H9 (cell line): ENCODE measurements around the gene ASB18. TPM values are rescaled to one million over a fixed set of nuclear protein-coding genes. Genes with fewer than 3 reads are reported as not detected.

ENCODE experiments used
- DNase-seq: peaks from one replicate; pipeline ENCODE4 v3.0.0-alpha.2; 2017
- H2AFZ ChIP-seq: one replicate; pipeline ENCODE4 v1.6.1; 2013; ENCODE audit warnings: mild to moderate bottlenecking, low read length, control low read depth, moderate library complexity
- H2AK5ac ChIP-seq: 2 replicates; pipeline ENCODE4 v1.6.1; 2013; ENCODE audit warnings: low read length, control low read depth, mixed read lengths; ENCODE audit not compliant: insufficient read length
- H2BK120ac ChIP-seq: one replicate; pipeline ENCODE4 v1.6.1; 2013; ENCODE audit warnings: low read depth, mild to moderate bottlenecking, low read length, control low read depth, inconsistent platforms; ENCODE audit not compliant: poor library complexity, severe bottlenecking
- H2BK12ac ChIP-seq: 2 replicates; pipeline ENCODE4 v1.6.1; 2013; ENCODE audit warnings: low read length, control low read depth, mixed read lengths, low read depth; ENCODE audit not compliant: insufficient read length
- H2BK15ac ChIP-seq: 2 replicates; pipeline ENCODE4 v1.6.1; 2013; ENCODE audit warnings: low read depth, low read length, control low read depth
- H2BK20ac ChIP-seq: one replicate; pipeline ENCODE4 v1.6.1; 2013; ENCODE audit warnings: low read depth, mild to moderate bottlenecking, low read length, control low read depth, inconsistent platforms; ENCODE audit not compliant: poor library complexity, severe bottlenecking
- H2BK5ac ChIP-seq: 2 replicates; pipeline ENCODE4 v1.6.1; 2013; ENCODE audit warnings: low read length, control low read depth, mixed read lengths; ENCODE audit not compliant: insufficient read length
- H3K14ac ChIP-seq: 2 replicates; pipeline ENCODE4 v1.6.1; 2013; ENCODE audit warnings: low read length, control low read depth; ENCODE audit not compliant: insufficient read depth
- H3K18ac ChIP-seq: 2 replicates; pipeline ENCODE4 v1.6.1; 2013; ENCODE audit warnings: low read depth, mild to moderate bottlenecking, mixed read lengths, low read length, control low read depth; ENCODE audit not compliant: insufficient read length
- H3K23ac ChIP-seq: 2 replicates; pipeline ENCODE4 v1.6.1; 2013; ENCODE audit warnings: low read length, control low read depth, mixed read lengths, low read depth; ENCODE audit not compliant: insufficient read length
- H3K23me2 ChIP-seq: 2 replicates; pipeline ENCODE4 v1.6.1; 2013; ENCODE audit warnings: low read depth, mild to moderate bottlenecking, mixed read lengths, low read length, control low read depth; ENCODE audit not compliant: insufficient read length, poor library complexity, severe bottlenecking
- H3K27ac ChIP-seq: 2 replicates; pipeline ENCODE4 v1.5.1; 2013; ENCODE audit warnings: low read length, control low read depth, mixed read lengths, low read depth; ENCODE audit not compliant: insufficient read length
- H3K27me3 ChIP-seq: 2 replicates; pipeline ENCODE4 v1.6.1; 2013; ENCODE audit warnings: low read length, control low read depth, inconsistent platforms; ENCODE audit not compliant: insufficient read depth
- H3K4ac ChIP-seq: 2 replicates; pipeline ENCODE4 v1.6.1; 2013; ENCODE audit warnings: low read depth, mild to moderate bottlenecking, control low read depth, inconsistent platforms, low read length, moderate library complexity
- H3K4me1 ChIP-seq: 2 replicates; pipeline ENCODE4 v1.6.1; 2013; ENCODE audit warnings: low read length, control low read depth, inconsistent platforms; ENCODE audit not compliant: insufficient read depth
- H3K4me2 ChIP-seq: 2 replicates; pipeline ENCODE4 v1.6.1; 2013; ENCODE audit warnings: low read length, control low read depth, mixed read lengths; ENCODE audit not compliant: insufficient read length, insufficient read depth
- H3K56ac ChIP-seq: 2 replicates; pipeline ENCODE4 v1.6.1; 2013; ENCODE audit warnings: low read depth, mild to moderate bottlenecking, mixed read lengths, low read length, control low read depth; ENCODE audit not compliant: insufficient read length
- H3K79me1 ChIP-seq: 2 replicates; pipeline ENCODE4 v1.6.1; 2013; ENCODE audit warnings: low read depth, mild to moderate bottlenecking, moderate library complexity, low read length, control low read depth, inconsistent platforms; ENCODE audit not compliant: insufficient read depth, poor library complexity, severe bottlenecking
- H3K79me2 ChIP-seq: 2 replicates; pipeline ENCODE4 v1.6.1; 2013; ENCODE audit warnings: low read length, control low read depth, inconsistent platforms; ENCODE audit not compliant: insufficient read depth
- H3K9ac ChIP-seq: 2 replicates; pipeline ENCODE4 v1.6.1; 2013; ENCODE audit warnings: low read length, control low read depth, mixed read lengths; ENCODE audit not compliant: insufficient read length; ENCODE audit errors: extremely low read depth
- H3K9me3 ChIP-seq: one replicate; pipeline ENCODE4 v1.6.1; 2013; ENCODE audit warnings: low read depth, low read length, inconsistent platforms; ENCODE audit not compliant: control insufficient read depth
- H3T11ph ChIP-seq: one replicate; pipeline ENCODE4 v1.6.1; 2013; ENCODE audit warnings: mild to moderate bottlenecking, low read length, control low read depth, inconsistent platforms
- H4K20me1 ChIP-seq: one replicate; pipeline ENCODE4 v1.6.1; 2013; ENCODE audit not compliant: control insufficient read depth, insufficient read length, insufficient read depth
- H4K5ac ChIP-seq: 2 replicates; pipeline ENCODE4 v1.6.1; 2013; ENCODE audit warnings: low read depth, mild to moderate bottlenecking, mixed read lengths, low read length, control low read depth; ENCODE audit not compliant: insufficient read length
- H4K8ac ChIP-seq: replicated peaks from 2 replicates; pipeline ENCODE4 v1.6.1; 2013; ENCODE audit warnings: low read length, control low read depth, mixed read lengths, low read depth; ENCODE audit not compliant: insufficient read length
- H4K91ac ChIP-seq: 2 replicates; pipeline ENCODE4 v1.6.1; 2013; ENCODE audit warnings: low read depth, mild to moderate bottlenecking, moderate library complexity, mixed read lengths, low read length, control low read depth; ENCODE audit not compliant: insufficient read length
- H3K27ac Mint-ChIP-seq, 3 experiments: 2 replicates in 2 of 3; 3 replicates in 1 of 3; pipeline ENCODE4 v1.8.0; 2020 to 2021; ENCODE audit warnings: mixed read lengths in 3 of 3, mild to moderate bottlenecking in 1 of 3, moderate library complexity in 1 of 3
- H3K27me3 Mint-ChIP-seq: 2 replicates; pipeline ENCODE4 v1.8.0; 2021; ENCODE audit warnings: low read depth, mild to moderate bottlenecking, moderate library complexity, mixed read lengths
- H3K36me3 Mint-ChIP-seq, 3 experiments: 2 replicates in 2 of 3; 3 replicates in 1 of 3; pipeline ENCODE4 v1.8.0; 2020 to 2021; ENCODE audit warnings: low read depth in 3 of 3, mixed read lengths in 3 of 3; ENCODE audit not compliant: insufficient read depth in 1 of 3
- H3K4me1 Mint-ChIP-seq, 2 experiments: 2 replicates each; pipeline ENCODE4 v1.8.0; 2020; ENCODE audit warnings: mixed read lengths in 2 of 2
- H3K4me3 Mint-ChIP-seq, 2 experiments: 2 replicates in 1 of 2; 3 replicates in 1 of 2; pipeline ENCODE4 v1.8.0; 2020 to 2021; ENCODE audit warnings: mild to moderate bottlenecking in 2 of 2, mixed read lengths in 2 of 2, moderate library complexity in 1 of 2
- H3K9me3 Mint-ChIP-seq, 2 experiments: 2 replicates in 1 of 2; 3 replicates in 1 of 2; pipeline ENCODE4 v1.8.0; 2020; ENCODE audit warnings: mild to moderate bottlenecking in 2 of 2, mixed read lengths in 2 of 2, moderate library complexity in 1 of 2
- WGBS: extraction: QIAGEN DNeasy Blood & Tissue Kit; methylation state at CpG from one replicate; pipeline ENCODE4 v1.1.7; 2013; ENCODE audit warnings: missing lambda C conversion rate, low lambda C conversion rate, mixed read lengths; ENCODE audit not compliant: insufficient read length; ENCODE audit errors: extremely low coverage; 5-methylcytosine and 5-hydroxymethylcytosine counted together
- total RNA-seq: library from RNA; stranded (reverse); gene quantifications from 2 replicates; pipeline ENCODE4 v1.2.1, GENCODE V29; 2021
- TF ChIP-seq, protein P1 (sequence below): fragments of 200-600 bp; sonication (generic); conservative IDR thresholded peaks from 3 replicates; pipeline ENCODE4 v1.8.0; 2021; ENCODE audit warnings: antibody characterized with exemption, mild to moderate bottlenecking

The ASB18 gene
- total RNA-seq, 1 experiment from 2014 or later = not detected

- H3K27me3 Mint-ChIP-seq = peaks cover 96% of the 10 kb centered on the region
These were observed 87.3 kb downstream of the ASB18 start for GRCh38 chr2:236176951-236177350.

More at GRCh38 chr2:236176951-236177350, 87.3 kb downstream of the ASB18 start:
- Histone ChIP-seq H4K8ac (no peak overlapping the region), H3K79me2 (no peaks in the 10 kb centered on the region), H3K4me1 (peaks cover 16% of the 10 kb centered on the region; the same call in 1 of the 2 replicates), H3K23ac (no peak overlapping the region), H3K27ac (no peak overlapping the region), H2AFZ (no peak overlapping the region), H4K91ac (no peak overlapping the region), H3K4me2 (no peak overlapping the region), H3K4ac (no peak overlapping the region), H3K79me1 (no peaks in the 10 kb centered on the region), H2AK5ac (no peak overlapping the region), H3T11ph (no peak overlapping the region), H3K23me2 (peaks cover 26% of the 10 kb centered on the region), H2BK20ac (no peak overlapping the region), H3K9ac (no peak overlapping the region), H2BK5ac (no peak overlapping the region), H3K18ac (no peak overlapping the region), H2BK15ac (no peak overlapping the region; the same call in 1 of the 2 replicates), H4K5ac (no peak overlapping the region), H3K56ac (no peak overlapping the region), H2BK12ac (no peak overlapping the region), H2BK120ac (no peak overlapping the region), H3K27me3 (peaks cover 41% of the 10 kb centered on the region), H3K9me3 (no peaks in the 10 kb centered on the region), H3K14ac (no peak overlapping the region), H4K20me1 (no peaks in the 10 kb centered on the region)
- H3K9me3 Mint-ChIP-seq = peaks cover 3 to 15% of the 10 kb centered on the region in 2 experiments; a peak in 2 of 5 replicates
- DNase-seq = no peak
- peaks cover 0 to 2% (median 0%) of the 10 kb centered on the region in 3 experiments; a peak in 1 of 7 replicates for H3K36me3 Mint-ChIP-seq
- WGBS = no CpG with 5 or more reads among the region's 21 CpGs
- no peak overlapping the region for H3K27ac Mint-ChIP-seq
- TF ChIP-seq, protein P1, sequence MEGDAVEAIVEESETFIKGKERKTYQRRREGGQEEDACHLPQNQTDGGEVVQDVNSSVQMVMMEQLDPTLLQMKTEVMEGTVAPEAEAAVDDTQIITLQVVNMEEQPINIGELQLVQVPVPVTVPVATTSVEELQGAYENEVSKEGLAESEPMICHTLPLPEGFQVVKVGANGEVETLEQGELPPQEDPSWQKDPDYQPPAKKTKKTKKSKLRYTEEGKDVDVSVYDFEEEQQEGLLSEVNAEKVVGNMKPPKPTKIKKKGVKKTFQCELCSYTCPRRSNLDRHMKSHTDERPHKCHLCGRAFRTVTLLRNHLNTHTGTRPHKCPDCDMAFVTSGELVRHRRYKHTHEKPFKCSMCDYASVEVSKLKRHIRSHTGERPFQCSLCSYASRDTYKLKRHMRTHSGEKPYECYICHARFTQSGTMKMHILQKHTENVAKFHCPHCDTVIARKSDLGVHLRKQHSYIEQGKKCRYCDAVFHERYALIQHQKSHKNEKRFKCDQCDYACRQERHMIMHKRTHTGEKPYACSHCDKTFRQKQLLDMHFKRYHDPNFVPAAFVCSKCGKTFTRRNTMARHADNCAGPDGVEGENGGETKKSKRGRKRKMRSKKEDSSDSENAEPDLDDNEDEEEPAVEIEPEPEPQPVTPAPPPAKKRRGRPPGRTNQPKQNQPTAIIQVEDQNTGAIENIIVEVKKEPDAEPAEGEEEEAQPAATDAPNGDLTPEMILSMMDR = no peak
- peak overlapping the region in 1 of 2 experiments; percentile 20; a peak in 1 of 5 replicates for H3K4me3 Mint-ChIP-seq
- H3K4me1 Mint-ChIP-seq = peaks cover 31 to 47% of the 10 kb centered on the region in 2 experiments
